SK-N-SH treated with all-trans-retinoic acid at 6 μM for 48 hours (cell line): ENCODE data around the gene SLC35C1.
"Not testable (repeated sequence)": the region's sequence is repeated elsewhere in the genome, so short reads cannot be mapped to it uniquely, and the experiment has no call there.

Experiments used
- CREB5 ChIP-seq: fragments of 250-450 bp; sonication (Bioruptor Pico); IDR thresholded peaks from 2 replicates; pipeline ENCODE4 v1.5.1; 2020; ENCODE audit warnings: low read depth, mild to moderate bottlenecking, moderate library complexity
- ESRRG ChIP-seq: fragments of 250-450 bp; sonication (Bioruptor Pico); IDR thresholded peaks from 2 replicates; pipeline ENCODE4 v1.6.1; 2021; ENCODE audit warnings: mild to moderate bottlenecking

GRCh38 chr11:45840251-45840650 is 35.3 kb downstream of the SLC35C1 start:
- not testable (repeated sequence) for TF ChIP-seq CREB5, ESRRG (CRISPR knock-in tag)
